Astrocyte (in vitro differentiated cells and primary cell): ENCODE data around the gene RRM1. TPM values are rescaled to one million over a fixed set of nuclear protein-coding genes. Genes with fewer than 3 reads are reported as not detected.

Experiments
- DNase-seq: peaks from one replicate; pipeline ENCODE4 v3.0.0-alpha.2; 2010; ENCODE audit warnings: low read depth
- FAIRE-seq: peaks from 2 replicates; lab custom pipeline; 2011; peaks lifted over from hg19 to GRCh38; lab: Jason Lieb, UNC
- H2AFZ ChIP-seq: 2 replicates; pipeline ENCODE4 v1.6.0; 2012; ENCODE audit warnings: low read depth, low read length, inconsistent platforms
- H3K27ac ChIP-seq: 2 replicates; pipeline ENCODE4 v1.5.1; 2011; ENCODE audit warnings: low read depth, low read length, inconsistent platforms
- H3K27me3 ChIP-seq: 2 replicates; pipeline ENCODE4 v1.6.0; 2011; ENCODE audit warnings: low read length, inconsistent platforms; ENCODE audit not compliant: insufficient read depth
- H3K36me3 ChIP-seq: 2 replicates; pipeline ENCODE4 v1.5.1; 2011; ENCODE audit warnings: low read length, inconsistent platforms; ENCODE audit not compliant: insufficient read depth
- H3K4me1 ChIP-seq: 2 replicates; pipeline ENCODE4 v1.5.1; 2011; ENCODE audit warnings: low read length, inconsistent platforms; ENCODE audit not compliant: insufficient read depth
- H3K4me2 ChIP-seq: 2 replicates; pipeline ENCODE4 v1.6.0; 2012; ENCODE audit warnings: low read length, inconsistent platforms
- H3K4me3 ChIP-seq: 2 replicates; pipeline ENCODE4 v1.5.1; 2011; ENCODE audit warnings: low read depth, mild to moderate bottlenecking, low read length, inconsistent platforms; ENCODE audit not compliant: insufficient read depth
- H3K79me2 ChIP-seq: 2 replicates; pipeline ENCODE4 v1.6.0; 2012; ENCODE audit warnings: mild to moderate bottlenecking, low read length, inconsistent platforms; ENCODE audit not compliant: insufficient read depth
- H3K9ac ChIP-seq: 2 replicates; pipeline ENCODE4 v1.6.0; 2012; ENCODE audit warnings: mild to moderate bottlenecking, low read length, inconsistent platforms
- H3K9me3 ChIP-seq: 2 replicates; pipeline ENCODE4 v1.5.1; 2012; ENCODE audit warnings: low read depth, mild to moderate bottlenecking, low read length, inconsistent platforms; ENCODE audit not compliant: insufficient read depth
- H4K20me1 ChIP-seq: 2 replicates; pipeline ENCODE4 v1.6.0; 2012; ENCODE audit warnings: low read length, inconsistent platforms; ENCODE audit not compliant: insufficient read depth
- H3K27ac Mint-ChIP-seq: one replicate; pipeline ENCODE4 v1.8.0; 2021; ENCODE audit warnings: mild to moderate bottlenecking, mixed read lengths; ENCODE audit not compliant: unreplicated experiment
- H3K27me3 Mint-ChIP-seq: one replicate; pipeline ENCODE4 v1.8.0; 2021; ENCODE audit warnings: low read depth, mixed read lengths; ENCODE audit not compliant: unreplicated experiment
- H3K36me3 Mint-ChIP-seq: one replicate; pipeline ENCODE4 v1.8.0; 2021; ENCODE audit warnings: low read depth, mixed read lengths; ENCODE audit not compliant: unreplicated experiment
- H3K4me1 Mint-ChIP-seq: one replicate; pipeline ENCODE4 v1.8.0; 2021; ENCODE audit warnings: low read depth, mixed read lengths; ENCODE audit not compliant: unreplicated experiment
- H3K4me3 Mint-ChIP-seq: one replicate; pipeline ENCODE4 v1.8.0; 2021; ENCODE audit warnings: mild to moderate bottlenecking, moderate library complexity, mixed read lengths; ENCODE audit not compliant: unreplicated experiment
- H3K9me3 Mint-ChIP-seq: one replicate; pipeline ENCODE4 v1.8.0; 2021; ENCODE audit warnings: mild to moderate bottlenecking, mixed read lengths; ENCODE audit not compliant: unreplicated experiment
- CTCF ChIP-seq: IDR thresholded peaks from 2 replicates; pipeline ENCODE4 v1.5.1; 2011; ENCODE audit warnings: low read depth, mild to moderate bottlenecking, inconsistent platforms, low read length, moderate library complexity; ENCODE audit not compliant: insufficient read depth
- EZH2 ChIP-seq: IDR thresholded peaks from 2 replicates; pipeline ENCODE4 v1.6.1; 2012; ENCODE audit warnings: mild to moderate bottlenecking, low read length, inconsistent platforms; ENCODE audit not compliant: insufficient read depth
- total RNA-seq: library from RNA; stranded (reverse); gene quantifications from 2 replicates; pipeline ENCODE4 v1.2.1, GENCODE V29; 2021

The RRM1 gene
- total RNA-seq, 1 donor from 2014 or later: 26.2 TPM

- Mint-ChIP-seq H3K27ac (no peak overlapping the region), H3K36me3 (peaks cover 4% of the 10 kb centered on the region), H3K4me3 (no peak overlapping the region), H3K27me3 (no peaks in the 10 kb centered on the region), H3K4me1 (peaks cover 11% of the 10 kb centered on the region), H3K9me3 (no peaks in the 10 kb centered on the region)
- H3K4me1 ChIP-seq: peaks cover 8% of the 10 kb centered on the region
- H4K20me1 ChIP-seq: no peaks in the 10 kb centered on the region
- TF ChIP-seq CTCF (no peak), EZH2 (no peak)
- no peak overlapping the region for H3K27ac ChIP-seq
- no peak overlapping the region for H3K4me2 ChIP-seq
- H3K27me3 ChIP-seq: no peaks in the 10 kb centered on the region
- peaks cover 19% of the 10 kb centered on the region for H3K36me3 ChIP-seq
- H3K9ac ChIP-seq: no peak overlapping the region
- no peak overlapping the region for H2AFZ ChIP-seq
- DNase-seq (no peak), FAIRE-seq (no peak)
- no peaks in the 10 kb centered on the region for H3K9me3 ChIP-seq
- H3K4me3 ChIP-seq: no peak overlapping the region
- no peaks in the 10 kb centered on the region for H3K79me2 ChIP-seq
Measured at GRCh38 chr11:4115128-4115527, 20.5 kb downstream of the RRM1 start.

- H3K36me3 Mint-ChIP-seq: peaks cover 4% of the 10 kb centered on the region
- Histone ChIP-seq H3K36me3 (peaks cover 33% of the 10 kb centered on the region), H3K27me3 (no peaks in the 10 kb centered on the region), H3K9me3 (no peaks in the 10 kb centered on the region), H3K79me2 (no peaks in the 10 kb centered on the region), H3K27ac (peak overlapping the region; percentile 53), H4K20me1 (no peaks in the 10 kb centered on the region), H3K4me3 (no peak overlapping the region), H2AFZ (no peak overlapping the region), H3K9ac (peak overlapping the region; percentile 56), H3K4me1 (peaks cover 8% of the 10 kb centered on the region), H3K4me2 (peak overlapping the region; percentile 38)
- H3K9me3 Mint-ChIP-seq: no peaks in the 10 kb centered on the region
- peak; percentile 50 for DNase-seq
- no peak for TF ChIP-seq EZH2
- TF ChIP-seq CTCF: no peak
- H3K4me3 Mint-ChIP-seq: no peak overlapping the region
- FAIRE-seq: peak; percentile 73
- peak overlapping the region; percentile 54 for H3K27ac Mint-ChIP-seq
- H3K4me1 Mint-ChIP-seq: peaks cover 11% of the 10 kb centered on the region
- H3K27me3 Mint-ChIP-seq: no peaks in the 10 kb centered on the region
Measured at GRCh38 chr11:4118107-4118506, 23.5 kb downstream of the RRM1 start.

DNA sequence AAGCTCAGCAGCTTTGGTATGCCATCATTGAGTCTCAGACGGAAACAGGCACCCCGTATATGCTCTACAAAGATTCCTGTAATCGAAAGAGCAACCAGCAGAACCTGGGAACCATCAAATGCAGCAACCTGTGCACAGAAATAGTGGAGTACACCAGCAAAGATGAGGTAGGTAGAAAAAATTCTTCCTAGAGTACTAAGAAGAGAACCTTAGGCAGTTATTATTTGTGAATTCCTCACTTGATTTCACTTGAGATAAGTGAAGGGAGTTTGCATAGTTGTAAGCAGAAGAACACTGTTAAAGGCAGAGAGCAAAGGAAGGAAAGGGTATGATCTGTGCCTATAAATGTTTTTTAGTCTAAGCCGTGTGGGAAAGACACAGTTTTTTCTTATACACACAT, 28.6 kb downstream of the RRM1 start:
- FAIRE-seq: no peak
- peaks cover 6% of the 10 kb centered on the region for H3K4me1 Mint-ChIP-seq
- peaks cover 52% of the 10 kb centered on the region for H3K36me3 ChIP-seq

More for the DNA sequence above, 28.6 kb downstream of the RRM1 start:
- Histone ChIP-seq H3K9me3 (no peaks in the 10 kb centered on the region), H4K20me1 (no peaks in the 10 kb centered on the region), H3K4me3 (no peak overlapping the region), H3K27ac (no peak overlapping the region), H2AFZ (no peak overlapping the region), H3K4me2 (no peak overlapping the region), H3K27me3 (no peaks in the 10 kb centered on the region), H3K9ac (no peak overlapping the region), H3K4me1 (peaks cover 6% of the 10 kb centered on the region), H3K79me2 (no peaks in the 10 kb centered on the region)
- TF ChIP-seq EZH2: no peak
- no peak for TF ChIP-seq CTCF
- Mint-ChIP-seq H3K36me3 (no peaks in the 10 kb centered on the region), H3K9me3 (peaks cover 2% of the 10 kb centered on the region), H3K27ac (no peak overlapping the region), H3K27me3 (no peaks in the 10 kb centered on the region), H3K4me3 (no peak overlapping the region)
- DNase-seq: no peak
